Measurements from ENCODE around the gene MFSD6.
"Not testable (repeated sequence)": the region's sequence is repeated elsewhere in the genome, so short reads cannot be mapped to it uniquely, and the experiment has no call there.

MFSD6 gene

GRCh38 chr2:190488516-190489233 is 80.5 kb downstream of the MFSD6 start:
- no peak for DNase-seq
- Mint-ChIP-seq H3K4me3 (no peak overlapping the region), H3K4me1 (peaks cover 32% of the 10 kb centered on the region), H3K27me3 (no peaks in the 10 kb centered on the region), H3K27ac (no peak overlapping the region), H3K9me3 (peaks cover 23 to 26% of the 10 kb centered on the region in 2 donors)
- ATAC-seq, result no peak

- peak overlapping the region in 1 of 2 donors; percentile 15 for H3K27ac Mint-ChIP-seq
- H3K9me3 Mint-ChIP-seq, result peaks cover 27% of the 10 kb centered on the region in 2 donors
- no peaks in the 10 kb centered on the region for H3K27me3 Mint-ChIP-seq
- peaks cover 40% of the 10 kb centered on the region for H3K4me1 Mint-ChIP-seq
- no peak overlapping the region for H3K4me3 Mint-ChIP-seq
- ATAC-seq, result no peak
- no peak for DNase-seq
These were observed 81.3 kb downstream of the MFSD6 start for GRCh38 chr2:190489475-190489874.

- peak overlapping the region in 1 of 2 donors; percentile 65 for H3K27ac Mint-ChIP-seq
- ATAC-seq (no peak), DNase-seq (no peak)
- H3K27me3 Mint-ChIP-seq, result no peaks in the 10 kb centered on the region
- H3K9me3 Mint-ChIP-seq, result peaks cover 27% of the 10 kb centered on the region in 2 donors
- H3K4me3 Mint-ChIP-seq, result no peak overlapping the region
- peaks cover 45% of the 10 kb centered on the region for H3K4me1 Mint-ChIP-seq
These were observed 82.3 kb downstream of the MFSD6 start for GRCh38 chr2:190490502-190490901.

GRCh38 chr2:190493095-190493494 is 84.9 kb downstream of the MFSD6 start:
- peaks cover 41% of the 10 kb centered on the region for H3K4me1 Mint-ChIP-seq
- H3K9me3 Mint-ChIP-seq, result peaks cover 27 to 31% of the 10 kb centered on the region in 2 donors
- no peak overlapping the region for H3K4me3 Mint-ChIP-seq
- ATAC-seq (no peak), DNase-seq (no peak)
- H3K27me3 Mint-ChIP-seq, result no peaks in the 10 kb centered on the region
- no peak overlapping the region for H3K27ac Mint-ChIP-seq

- H3K4me3 Mint-ChIP-seq, H3K27me3 Mint-ChIP-seq, DNase-seq, ATAC-seq: not testable (repeated sequence)
- peaks cover 26% of the 10 kb centered on the region for H3K4me1 Mint-ChIP-seq
- H3K27ac Mint-ChIP-seq, result peak overlapping the region in 1 of 2 donors; percentile 21
- peaks cover 27 to 31% of the 10 kb centered on the region in 2 donors for H3K9me3 Mint-ChIP-seq
These were observed 86.6 kb downstream of the MFSD6 start for GRCh38 chr2:190494600-190495227.

GRCh38 chr2:190497428-190497827 is 89.3 kb downstream of the MFSD6 start:
- H3K27me3 Mint-ChIP-seq, result no peaks in the 10 kb centered on the region
- peak overlapping the region; percentile 1 to 42 for H3K27ac Mint-ChIP-seq
- DNase-seq, result no peak
- H3K4me1 Mint-ChIP-seq, result peaks cover 46% of the 10 kb centered on the region
- ATAC-seq, result no peak
- peaks cover 14 to 20% of the 10 kb centered on the region in 2 donors for H3K9me3 Mint-ChIP-seq
- no peak overlapping the region for H3K4me3 Mint-ChIP-seq

GRCh38 chr2:190499273-190499672 is 91.1 kb downstream of the MFSD6 start:
- Mint-ChIP-seq H3K27me3 (no peaks in the 10 kb centered on the region), H3K4me1 (peaks cover 42% of the 10 kb centered on the region), H3K27ac (no peak overlapping the region), H3K4me3 (no peak overlapping the region), H3K9me3 (peaks cover 0 to 5% of the 10 kb centered on the region in 2 donors)
- no peak for DNase-seq
- ATAC-seq, result no peak

GRCh38 chr2:190500054-190500502 is 91.9 kb downstream of the MFSD6 start:
- Mint-ChIP-seq H3K4me1 (peaks cover 35% of the 10 kb centered on the region), H3K9me3 (peaks cover 0 to 5% of the 10 kb centered on the region in 2 donors), H3K4me3 (no peak overlapping the region), H3K27me3 (no peaks in the 10 kb centered on the region), H3K27ac (peak overlapping the region in 1 of 2 donors; percentile 38)
- no peak for DNase-seq
- ATAC-seq, result no peak

- Mint-ChIP-seq H3K9me3 (no peaks in the 10 kb centered on the region), H3K27ac (no peak overlapping the region), H3K4me3 (no peak overlapping the region), H3K27me3 (no peaks in the 10 kb centered on the region), H3K4me1 (peaks cover 35% of the 10 kb centered on the region)
- no peak for ATAC-seq
- DNase-seq, result no peak
These were observed 93.1 kb downstream of the MFSD6 start for GRCh38 chr2:190501231-190501630.

- Mint-ChIP-seq H3K27ac (no peak overlapping the region), H3K27me3 (no peaks in the 10 kb centered on the region), H3K9me3 (no peaks in the 10 kb centered on the region), H3K4me1 (peaks cover 35% of the 10 kb centered on the region), H3K4me3 (no peak overlapping the region)
- ATAC-seq (peak; percentile 66), DNase-seq (no peak)
These were observed 93.7 kb downstream of the MFSD6 start for GRCh38 chr2:190501702-190502407.

- DNase-seq (no peak), ATAC-seq (no peak)
- peaks cover 35% of the 10 kb centered on the region for H3K4me1 Mint-ChIP-seq
- no peaks in the 10 kb centered on the region for H3K27me3 Mint-ChIP-seq
- no peak overlapping the region for H3K4me3 Mint-ChIP-seq
- no peak overlapping the region for H3K27ac Mint-ChIP-seq
- H3K9me3 Mint-ChIP-seq, result no peaks in the 10 kb centered on the region
These were observed 94.9 kb downstream of the MFSD6 start for GRCh38 chr2:190503088-190503487.

GRCh38 chr2:190504912-190505311 is 96.8 kb downstream of the MFSD6 start:
- no peak for DNase-seq
- H3K9me3 Mint-ChIP-seq, result no peaks in the 10 kb centered on the region
- no peak for ATAC-seq
- no peak overlapping the region for H3K4me3 Mint-ChIP-seq
- no peaks in the 10 kb centered on the region for H3K27me3 Mint-ChIP-seq
- peaks cover 32% of the 10 kb centered on the region for H3K4me1 Mint-ChIP-seq
- no peak overlapping the region for H3K27ac Mint-ChIP-seq

GRCh38 chr2:190505696-190506095 is 97.5 kb downstream of the MFSD6 start:
- DNase-seq, result no peak
- no peak for ATAC-seq
- Mint-ChIP-seq H3K27me3 (no peaks in the 10 kb centered on the region), H3K27ac (no peak overlapping the region), H3K4me3 (no peak overlapping the region), H3K9me3 (no peaks in the 10 kb centered on the region), H3K4me1 (peaks cover 29% of the 10 kb centered on the region)

- Mint-ChIP-seq H3K4me1 (peaks cover 20% of the 10 kb centered on the region), H3K27ac (no peak overlapping the region)
These were observed 98.5 kb downstream of the MFSD6 start for GRCh38 chr2:190506666-190507065.

GRCh38 chr2:190507135-190507534 is 99.0 kb downstream of the MFSD6 start:
- peak overlapping the region in 1 of 2 donors; percentile 50 for H3K27ac Mint-ChIP-seq
- no peak overlapping the region for H3K4me3 Mint-ChIP-seq
- peaks cover 15% of the 10 kb centered on the region for H3K4me1 Mint-ChIP-seq
- DNase-seq (no peak), ATAC-seq (no peak)
- H3K27me3 Mint-ChIP-seq, result no peaks in the 10 kb centered on the region
- H3K9me3 Mint-ChIP-seq, result no peaks in the 10 kb centered on the region

More at GRCh38 chr2:190506666-190507065, 98.5 kb downstream of the MFSD6 start:
- no peak for DNase-seq
- H3K4me3 Mint-ChIP-seq, result no peak overlapping the region
- H3K27me3 Mint-ChIP-seq, result no peaks in the 10 kb centered on the region
- ATAC-seq, result no peak
- H3K9me3 Mint-ChIP-seq, result no peaks in the 10 kb centered on the region

- H3K27me3 Mint-ChIP-seq, H3K4me3 Mint-ChIP-seq, H3K4me1 Mint-ChIP-seq, DNase-seq, H3K9me3 Mint-ChIP-seq, H3K27ac Mint-ChIP-seq, ATAC-seq: not testable (repeated sequence)
These were observed 101.7 kb downstream of the MFSD6 start for GRCh38 chr2:190509895-190510294.

Measured in stimulated activated naive CD8-positive, alpha-beta T cell treated with anti-CD3 and anti-CD28 coated beads, Interleukin-15, amount 100 ng/mL, for 72 hours (primary cell).